ENCODE results near the gene AKR1D1.

DNA sequence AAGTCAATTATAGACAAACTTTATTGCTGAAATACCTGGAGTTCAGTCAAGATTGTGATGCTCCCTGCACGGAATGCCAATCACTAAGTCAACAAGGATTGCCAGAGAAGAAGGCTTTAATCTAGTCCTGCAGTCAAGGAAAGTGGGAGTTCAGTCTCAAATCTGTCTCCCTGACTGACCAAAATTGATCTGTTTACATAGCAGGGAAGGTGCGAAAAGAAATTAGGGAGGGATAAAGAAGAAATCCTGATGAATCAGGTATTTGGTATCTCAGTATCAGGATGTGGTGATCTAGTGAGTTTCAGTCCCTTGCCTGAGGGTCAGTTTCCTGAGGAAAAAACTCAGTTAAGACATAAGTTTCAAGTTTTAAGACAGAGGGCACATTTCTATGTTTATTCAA is 2.1 kb upstream of the AKR1D1 start:
- TF ChIP-seq, protein P1, sequence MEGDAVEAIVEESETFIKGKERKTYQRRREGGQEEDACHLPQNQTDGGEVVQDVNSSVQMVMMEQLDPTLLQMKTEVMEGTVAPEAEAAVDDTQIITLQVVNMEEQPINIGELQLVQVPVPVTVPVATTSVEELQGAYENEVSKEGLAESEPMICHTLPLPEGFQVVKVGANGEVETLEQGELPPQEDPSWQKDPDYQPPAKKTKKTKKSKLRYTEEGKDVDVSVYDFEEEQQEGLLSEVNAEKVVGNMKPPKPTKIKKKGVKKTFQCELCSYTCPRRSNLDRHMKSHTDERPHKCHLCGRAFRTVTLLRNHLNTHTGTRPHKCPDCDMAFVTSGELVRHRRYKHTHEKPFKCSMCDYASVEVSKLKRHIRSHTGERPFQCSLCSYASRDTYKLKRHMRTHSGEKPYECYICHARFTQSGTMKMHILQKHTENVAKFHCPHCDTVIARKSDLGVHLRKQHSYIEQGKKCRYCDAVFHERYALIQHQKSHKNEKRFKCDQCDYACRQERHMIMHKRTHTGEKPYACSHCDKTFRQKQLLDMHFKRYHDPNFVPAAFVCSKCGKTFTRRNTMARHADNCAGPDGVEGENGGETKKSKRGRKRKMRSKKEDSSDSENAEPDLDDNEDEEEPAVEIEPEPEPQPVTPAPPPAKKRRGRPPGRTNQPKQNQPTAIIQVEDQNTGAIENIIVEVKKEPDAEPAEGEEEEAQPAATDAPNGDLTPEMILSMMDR (conservative IDR thresholded peaks at IDR 0.05 in 1 of 2, IDR thresholded peaks at IDR 0.05 in 1 of 2; ENCODE audit: extremely low read depth in 1 of 2, insufficient read depth in 1 of 2, low read depth in 1 of 2, low read length in 2 of 2) = no peak
- no peak for TF ChIP-seq EZH2 (IDR thresholded peaks at IDR 0.05; ENCODE audit: borderline replicate concordance, low read length)

Measured in mammary epithelial cell (primary cell).